ENCODE measurements around the gene BFSP1. TPM values are rescaled to one million over a fixed set of nuclear protein-coding genes. Genes with fewer than 3 reads are reported as not detected.

Gene BFSP1
- total and polyA plus RNA-seq, 3 donors from 2014 or later: 7.4 to 11.3 (median 10.7) TPM

DNA sequence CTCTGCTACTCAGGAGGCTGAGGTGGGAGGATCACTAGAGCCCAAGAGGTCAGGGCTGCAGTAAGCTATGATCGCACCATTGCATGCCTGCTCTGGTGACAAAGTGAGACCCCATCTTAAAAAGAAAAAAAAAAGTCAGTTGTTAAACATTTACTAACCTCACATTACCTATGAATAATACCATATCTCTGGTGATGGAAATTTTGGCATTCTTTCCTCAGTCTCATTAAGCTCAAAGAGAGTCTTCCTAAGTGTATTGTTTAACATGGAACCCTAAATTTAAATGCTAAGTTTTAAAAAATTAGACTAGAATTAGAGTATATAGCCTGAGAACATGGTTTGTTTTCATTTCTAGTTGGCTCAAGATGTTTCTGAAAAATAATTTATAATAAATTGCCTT lies 11.3 kb upstream of the BFSP1 start:
- Histone ChIP-seq H3K9me3 (no peaks in the 10 kb centered on the region), H3K36me3 (ENCODE audit: low read depth, missing control alignments) (no peaks in the 10 kb centered on the region), H3K4me3 (no peak overlapping the region), H3K27ac (peak overlapping the region; percentile 28 to 68), H3K4me1 (no peaks in the 10 kb centered on the region), H3K27me3 (no peaks in the 10 kb centered on the region)
- intact Hi-C loops (cut with DNase I; ENCODE audit: low total_unique reads): no loop called here
- 85 to 89% methylated on average over 1 of the region's 1 CpG for WGBS, 2 donors
- TF ChIP-seq, protein P1, sequence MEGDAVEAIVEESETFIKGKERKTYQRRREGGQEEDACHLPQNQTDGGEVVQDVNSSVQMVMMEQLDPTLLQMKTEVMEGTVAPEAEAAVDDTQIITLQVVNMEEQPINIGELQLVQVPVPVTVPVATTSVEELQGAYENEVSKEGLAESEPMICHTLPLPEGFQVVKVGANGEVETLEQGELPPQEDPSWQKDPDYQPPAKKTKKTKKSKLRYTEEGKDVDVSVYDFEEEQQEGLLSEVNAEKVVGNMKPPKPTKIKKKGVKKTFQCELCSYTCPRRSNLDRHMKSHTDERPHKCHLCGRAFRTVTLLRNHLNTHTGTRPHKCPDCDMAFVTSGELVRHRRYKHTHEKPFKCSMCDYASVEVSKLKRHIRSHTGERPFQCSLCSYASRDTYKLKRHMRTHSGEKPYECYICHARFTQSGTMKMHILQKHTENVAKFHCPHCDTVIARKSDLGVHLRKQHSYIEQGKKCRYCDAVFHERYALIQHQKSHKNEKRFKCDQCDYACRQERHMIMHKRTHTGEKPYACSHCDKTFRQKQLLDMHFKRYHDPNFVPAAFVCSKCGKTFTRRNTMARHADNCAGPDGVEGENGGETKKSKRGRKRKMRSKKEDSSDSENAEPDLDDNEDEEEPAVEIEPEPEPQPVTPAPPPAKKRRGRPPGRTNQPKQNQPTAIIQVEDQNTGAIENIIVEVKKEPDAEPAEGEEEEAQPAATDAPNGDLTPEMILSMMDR (IDR thresholded peaks at IDR 0.05): no peak
- TF ChIP-seq POLR2A (IDR thresholded peaks at IDR 0.05): no peak
- DNase-seq: no peak

DNA sequence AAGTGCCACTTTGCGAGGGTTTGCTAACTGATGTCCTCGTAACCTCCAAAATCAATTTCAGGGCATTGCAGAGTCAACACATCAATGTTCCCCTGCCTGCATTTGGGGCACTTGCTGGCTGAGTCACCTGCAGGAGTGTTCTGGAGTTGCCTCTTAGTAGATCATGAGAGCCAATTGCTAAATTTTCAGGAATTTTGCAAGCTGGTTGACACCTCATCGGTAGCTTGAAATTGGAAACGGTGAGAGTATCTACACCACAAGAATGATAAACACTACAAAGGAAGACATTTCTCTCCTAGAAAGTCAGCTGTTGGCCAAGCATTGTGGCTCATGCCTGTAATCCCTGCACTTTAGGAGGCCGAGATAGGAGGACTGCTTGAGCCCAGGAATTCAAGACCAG lies 10.8 kb upstream of the BFSP1 start:
- DNase-seq: no peak
- no peaks in the 10 kb centered on the region for H3K27me3 ChIP-seq
- intact Hi-C loops (cut with DNase I; ENCODE audit: low total_unique reads): no loop called here
- no peaks in the 10 kb centered on the region for H3K36me3 ChIP-seq (ENCODE audit: low read depth, missing control alignments)
- no peak overlapping the region for H3K27ac ChIP-seq
- TF ChIP-seq, protein P1 (IDR thresholded peaks at IDR 0.05): no peak
- TF ChIP-seq POLR2A (IDR thresholded peaks at IDR 0.05): no peak
- no peak overlapping the region for H3K4me3 ChIP-seq
- WGBS, 2 donors: 93 to 94% methylated on average over 5 of the region's 5 CpGs
- no peaks in the 10 kb centered on the region for H3K9me3 ChIP-seq
- no peaks in the 10 kb centered on the region for H3K4me1 ChIP-seq

DNA sequence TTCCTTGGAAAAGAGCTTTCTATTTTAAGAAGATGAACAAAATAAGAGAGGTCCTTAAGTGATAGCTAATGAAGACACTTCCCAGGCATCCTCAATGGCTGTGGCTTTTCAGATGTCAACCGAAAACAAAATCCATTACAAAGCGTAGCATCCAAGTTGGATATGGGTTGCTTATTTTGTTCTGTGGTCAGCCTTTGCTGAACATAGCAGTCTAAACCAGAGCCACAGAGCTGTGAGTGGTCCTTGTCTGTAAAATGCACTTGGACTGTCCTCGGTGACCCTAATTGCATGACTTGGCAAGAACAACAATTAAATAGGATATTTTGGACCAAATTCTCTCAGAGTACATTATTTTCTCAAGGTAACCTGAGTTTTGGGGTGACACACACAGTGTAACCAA lies 10.4 kb upstream of the BFSP1 start:
- TF ChIP-seq, protein P1 (IDR thresholded peaks at IDR 0.05): no peak
- TF ChIP-seq POLR2A (IDR thresholded peaks at IDR 0.05): no peak
- H3K36me3 ChIP-seq (ENCODE audit: low read depth, missing control alignments): no peaks in the 10 kb centered on the region
- H3K27me3 ChIP-seq: no peaks in the 10 kb centered on the region
- H3K9me3 ChIP-seq: no peaks in the 10 kb centered on the region
- no peak for DNase-seq
- intact Hi-C loops (cut with DNase I; ENCODE audit: low total_unique reads): no loop called here
- H3K4me1 ChIP-seq: no peaks in the 10 kb centered on the region
- 83 to 91% methylated on average over 3 of the region's 3 CpGs for WGBS, 2 donors
- no peak overlapping the region for H3K27ac ChIP-seq
- H3K4me3 ChIP-seq: no peak overlapping the region

DNA sequence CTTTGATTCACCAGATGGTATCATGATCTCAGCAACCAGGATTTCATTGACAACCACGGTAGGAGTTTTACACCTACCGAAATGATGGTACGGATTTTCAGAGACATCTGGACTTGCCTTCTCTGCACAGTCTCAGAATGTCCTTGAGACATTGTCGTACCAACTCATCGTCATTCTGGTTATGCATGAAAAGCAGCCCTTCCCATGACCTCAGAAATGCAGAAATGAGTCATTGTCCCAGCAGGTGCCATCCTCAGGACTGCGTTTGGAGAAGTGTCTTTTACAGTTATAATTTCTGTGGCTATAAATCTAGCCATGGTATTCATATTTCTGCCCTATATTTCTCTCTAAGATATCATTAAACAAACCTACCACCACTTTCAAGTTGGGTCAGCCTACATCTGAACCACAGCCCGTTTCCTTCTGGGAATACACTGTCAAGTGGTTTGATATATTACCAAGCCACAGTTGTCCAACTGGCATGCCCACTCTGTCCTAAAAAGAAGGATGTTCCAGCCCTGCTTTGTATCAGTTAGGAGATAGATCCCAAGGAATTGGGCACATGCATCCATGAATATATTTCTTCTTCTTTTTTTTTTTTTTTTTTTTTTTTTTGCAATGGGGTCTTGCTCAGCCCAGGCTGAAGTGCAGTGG lies 7.5 kb upstream of the BFSP1 start:
- intact Hi-C loops (cut with DNase I; ENCODE audit: low total_unique reads): loop anchor here (5.0 kb wide), 1 partner anchor 79 kb away; no protein-coding TSS in a partner anchor
- WGBS, 2 donors: 75 to 79% methylated on average over 7 of the region's 7 CpGs
- no peak for DNase-seq
- H3K36me3 ChIP-seq (ENCODE audit: low read depth, missing control alignments): no peaks in the 10 kb centered on the region
- no peaks in the 10 kb centered on the region for H3K27me3 ChIP-seq
- no peak overlapping the region for H3K4me3 ChIP-seq
- H3K27ac ChIP-seq: no peak overlapping the region
- no peaks in the 10 kb centered on the region for H3K9me3 ChIP-seq
- H3K4me1 ChIP-seq: no peaks in the 10 kb centered on the region
- no peak for TF ChIP-seq POLR2A (IDR thresholded peaks at IDR 0.05)
- TF ChIP-seq, protein P1 (IDR thresholded peaks at IDR 0.05): no peak

DNA sequence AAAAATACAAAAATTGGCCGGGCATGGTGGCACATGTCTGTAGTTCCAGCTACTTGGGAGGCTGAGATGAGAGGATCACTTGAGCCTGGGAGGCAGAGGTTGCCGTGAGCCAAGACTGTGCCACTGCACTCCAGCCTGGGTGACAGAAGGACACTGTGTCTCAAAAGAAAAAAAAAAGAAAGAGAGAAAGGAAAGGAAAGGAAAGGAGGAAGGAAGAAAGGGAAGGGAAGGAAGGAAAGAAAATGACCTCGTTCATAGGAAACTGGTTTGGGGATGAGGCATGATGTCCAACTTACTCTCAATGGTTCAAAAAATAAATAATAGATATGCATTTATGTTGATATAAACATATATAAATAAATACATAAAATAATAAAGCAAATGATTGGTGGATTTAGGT lies 6.8 kb upstream of the BFSP1 start:
- Histone ChIP-seq H3K4me3 (no peak overlapping the region), H3K4me1 (no peaks in the 10 kb centered on the region), H3K36me3 (ENCODE audit: low read depth, missing control alignments) (no peaks in the 10 kb centered on the region), H3K27me3 (no peaks in the 10 kb centered on the region), H3K9me3 (no peaks in the 10 kb centered on the region), H3K27ac (no peak overlapping the region)
- intact Hi-C loops (cut with DNase I; ENCODE audit: low total_unique reads): loop anchor here (5.0 kb wide), 1 partner anchor 79 kb away; no protein-coding TSS in a partner anchor
- no peak for DNase-seq
- 81 to 84% methylated on average over 3 of the region's 3 CpGs for WGBS, 2 donors
- TF ChIP-seq POLR2A (IDR thresholded peaks at IDR 0.05): no peak
- TF ChIP-seq, protein P1 (IDR thresholded peaks at IDR 0.05): no peak
